GM10248 (cell line): ENCODE results near the gene MAP3K7.
"Not testable (repeated sequence)": the region's sequence is repeated elsewhere in the genome, so short reads cannot be mapped to it uniquely, and the experiment has no call there.

Experiments used
- CTCF ChIA-PET: fragments of 300-600 bp; sonication (Branson Sonifier 250); formaldehyde crosslinking; extraction: SDS; loops from one replicate; lab custom pipeline; 2021; ENCODE audit warnings: antibody characterized with exemption; lab: Yijun Ruan, JAX
- POLR2A ChIA-PET: fragments of 350-650 bp; sonication (Branson Sonifier 250); formaldehyde crosslinking; extraction: SDS; loops from one replicate; lab custom pipeline; 2020; ENCODE audit warnings: antibody characterized with exemption; lab: Yijun Ruan, JAX
- DNase-seq: peaks from one replicate; pipeline ENCODE4 v3.0.0; 2012; ENCODE audit errors: extremely low spot score
- TF ChIP-seq, protein P1 (sequence below): IDR thresholded peaks from 2 replicates; pipeline ENCODE4 v1.5.1; 2012; ENCODE audit warnings: mild to moderate bottlenecking, low read depth; ENCODE audit errors: extremely low read depth, missing control alignments, control extremely low read depth

Gene MAP3K7

GRCh38 chr6:90569223-90569622 lies 17.6 kb downstream of the MAP3K7 start:
- DNase-seq: no peak
- ChIA-PET CTCF (interaction anchor here (0.8 to 1.4 kb wide), 2 partner anchors 8 to 22 kb away, joined by 3 to 4 read pairs; no protein-coding TSS in a partner anchor), POLR2A (no interaction called here)
- TF ChIP-seq, protein P1, sequence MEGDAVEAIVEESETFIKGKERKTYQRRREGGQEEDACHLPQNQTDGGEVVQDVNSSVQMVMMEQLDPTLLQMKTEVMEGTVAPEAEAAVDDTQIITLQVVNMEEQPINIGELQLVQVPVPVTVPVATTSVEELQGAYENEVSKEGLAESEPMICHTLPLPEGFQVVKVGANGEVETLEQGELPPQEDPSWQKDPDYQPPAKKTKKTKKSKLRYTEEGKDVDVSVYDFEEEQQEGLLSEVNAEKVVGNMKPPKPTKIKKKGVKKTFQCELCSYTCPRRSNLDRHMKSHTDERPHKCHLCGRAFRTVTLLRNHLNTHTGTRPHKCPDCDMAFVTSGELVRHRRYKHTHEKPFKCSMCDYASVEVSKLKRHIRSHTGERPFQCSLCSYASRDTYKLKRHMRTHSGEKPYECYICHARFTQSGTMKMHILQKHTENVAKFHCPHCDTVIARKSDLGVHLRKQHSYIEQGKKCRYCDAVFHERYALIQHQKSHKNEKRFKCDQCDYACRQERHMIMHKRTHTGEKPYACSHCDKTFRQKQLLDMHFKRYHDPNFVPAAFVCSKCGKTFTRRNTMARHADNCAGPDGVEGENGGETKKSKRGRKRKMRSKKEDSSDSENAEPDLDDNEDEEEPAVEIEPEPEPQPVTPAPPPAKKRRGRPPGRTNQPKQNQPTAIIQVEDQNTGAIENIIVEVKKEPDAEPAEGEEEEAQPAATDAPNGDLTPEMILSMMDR: no peak

DNA sequence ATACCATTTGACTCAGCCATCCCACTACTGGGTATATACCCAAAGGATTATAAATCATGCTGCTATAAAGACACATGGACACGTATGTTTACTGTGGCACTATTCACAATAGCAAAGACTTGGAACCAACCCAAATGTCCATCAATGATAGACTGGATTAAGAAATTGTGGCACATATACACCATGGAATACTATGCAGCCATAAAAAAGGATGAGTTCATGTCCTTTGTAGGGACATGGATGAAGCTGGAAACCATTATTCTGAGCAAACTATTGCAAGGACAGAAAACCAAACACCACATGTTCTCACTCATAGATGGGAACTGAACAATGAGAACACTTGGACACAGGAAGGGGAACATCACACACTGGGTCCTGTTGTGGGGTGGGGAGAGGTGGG lies 19.2 kb downstream of the MAP3K7 start:
- POLR2A ChIA-PET, DNase-seq, CTCF ChIA-PET: not testable (repeated sequence)

DNA sequence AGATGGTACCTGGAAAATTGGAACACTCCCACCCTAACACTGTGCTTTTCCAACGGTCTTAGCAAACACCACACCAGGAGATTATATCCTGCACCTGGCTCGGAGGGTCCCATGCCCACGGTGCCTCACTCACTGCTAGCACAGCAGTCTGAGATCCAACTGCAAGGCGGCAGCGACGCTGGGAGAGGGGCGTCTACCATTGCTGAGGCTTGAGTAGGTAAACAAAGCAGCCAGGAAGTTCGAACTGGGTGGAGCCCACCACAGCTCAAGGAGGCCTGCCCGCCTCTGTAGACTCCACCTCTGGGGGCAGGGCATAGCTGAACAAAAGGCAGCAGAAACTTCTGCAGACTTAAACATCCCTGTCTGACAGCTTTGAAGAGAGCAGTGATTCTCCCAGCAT lies 24.5 kb downstream of the MAP3K7 start:
- DNase-seq, POLR2A ChIA-PET: not testable (repeated sequence)
- CTCF ChIA-PET: interaction anchor here (1.9 kb wide), 1 partner anchor 16 kb away, joined by 4 read pairs; no protein-coding TSS in a partner anchor

DNA sequence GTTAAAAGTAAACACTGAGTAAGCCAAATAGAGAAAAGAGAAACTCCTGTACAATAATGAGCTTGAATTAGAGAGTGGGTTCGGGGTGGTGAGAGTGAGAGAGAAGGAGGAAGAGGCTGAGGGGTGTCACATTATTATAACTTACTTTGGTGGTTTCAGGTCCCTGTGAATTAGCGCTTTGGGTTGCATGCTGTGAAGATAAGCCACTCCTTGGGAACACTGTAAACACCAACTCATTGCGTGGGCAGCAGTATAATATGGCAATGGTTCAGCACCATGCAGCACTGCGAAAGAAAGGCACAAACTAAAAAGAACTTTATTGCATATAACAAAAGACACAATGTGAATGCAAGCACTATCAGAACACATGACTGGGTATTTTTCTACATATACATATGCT lies 26.9 kb downstream of the MAP3K7 start:
- ChIA-PET CTCF (no interaction called here), POLR2A (no interaction called here)
- no peak for DNase-seq
- TF ChIP-seq, protein P1: no peak

DNA sequence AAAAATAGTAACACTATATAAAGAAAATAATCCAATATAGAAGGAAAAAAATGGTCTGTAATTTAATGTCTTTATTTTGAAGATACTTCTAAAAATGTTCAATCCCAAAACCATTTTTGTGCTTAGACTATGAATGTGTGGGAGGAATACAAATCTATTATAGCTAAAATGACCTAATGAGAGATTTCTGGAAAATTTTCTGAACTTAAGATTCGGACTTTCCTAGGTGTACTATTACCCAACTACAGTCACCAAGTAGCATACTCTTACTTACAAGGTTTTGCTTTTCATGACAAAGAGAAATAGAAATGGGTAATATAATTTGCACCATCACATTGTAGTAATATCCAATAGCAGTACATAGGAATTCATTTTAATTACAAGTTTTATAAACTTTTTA lies 29.9 kb downstream of the MAP3K7 start:
- POLR2A ChIA-PET: no interaction called here
- TF ChIP-seq, protein P1: no peak
- CTCF ChIA-PET: no interaction called here
- DNase-seq: no peak

- DNase-seq: no peak
- TF ChIP-seq, protein P1: no peak
- POLR2A ChIA-PET: no interaction called here
- CTCF ChIA-PET: interaction anchor here (1.0 to 2.5 kb wide), 6 partner anchors 10 to 607 kb away, joined by 3 to 9 read pairs (median 4); no protein-coding TSS in a partner anchor
Measured at GRCh38 chr6:90547991-90548390, 38.9 kb downstream of the MAP3K7 start.

DNA sequence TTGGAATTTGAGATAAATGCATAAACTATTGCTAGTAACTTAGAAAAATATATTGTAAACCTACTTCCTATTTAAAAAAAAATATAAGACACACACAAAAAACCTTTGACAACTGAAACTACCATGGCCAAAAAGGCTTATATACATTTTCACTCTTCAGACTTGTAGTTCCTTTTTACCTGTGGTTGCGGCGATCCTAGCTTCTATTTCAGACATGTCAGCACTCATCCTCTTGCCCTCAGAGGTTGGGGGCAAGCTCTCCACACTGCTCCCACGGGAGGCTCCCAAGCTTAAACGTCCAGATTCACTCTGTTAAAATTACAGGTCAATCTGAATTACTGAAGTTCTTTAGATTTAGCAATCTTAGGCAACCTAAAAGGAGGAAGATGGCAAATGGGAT lies 39.8 kb downstream of the MAP3K7 start:
- TF ChIP-seq, protein P1: no peak
- no peak for DNase-seq
- ChIA-PET CTCF (interaction anchor here (1.0 to 2.5 kb wide), 8 partner anchors 8 to 606 kb away, joined by 3 to 9 read pairs (median 4); no protein-coding TSS in a partner anchor), POLR2A (no interaction called here)

DNA sequence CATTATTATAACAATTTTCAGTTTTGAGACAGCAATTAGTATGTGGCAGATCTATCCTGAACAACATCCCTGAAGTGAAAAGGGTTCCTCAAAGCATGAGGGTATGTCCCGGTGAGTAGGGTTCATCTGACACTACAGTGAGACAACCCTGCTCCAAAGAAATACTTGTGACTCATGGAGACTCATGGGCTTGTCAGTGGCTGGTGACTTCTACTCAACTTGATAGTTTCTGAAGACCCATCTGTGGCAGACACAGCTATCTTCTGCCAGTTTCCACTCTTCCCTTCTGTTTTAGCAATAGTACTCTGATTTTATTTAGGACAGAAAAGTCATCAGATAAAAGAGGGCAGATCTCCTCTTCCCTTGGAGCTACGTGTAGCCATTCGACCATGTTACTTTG lies 41.4 kb downstream of the MAP3K7 start:
- ChIA-PET POLR2A (no interaction called here), CTCF (interaction anchor here (1.1 to 2.5 kb wide), 5 partner anchors 10 to 72 kb away, joined by 3 to 9 read pairs (median 4); no protein-coding TSS in a partner anchor)
- no peak for DNase-seq
- TF ChIP-seq, protein P1: no peak
